Mammary epithelial cell (primary cell): ENCODE results near the gene HOXB2.

Source experiments
- CTCF ChIP-seq, 2 donors: IDR thresholded peaks in 1 of 2; conservative IDR thresholded peaks in 1 of 2; 2 replicates each; pipeline ENCODE4 v1.5.1; 2011 to 2012; ENCODE audit warnings: inconsistent platforms in 2 of 2, low read length in 2 of 2, mild to moderate bottlenecking in 2 of 2, control low read depth in 1 of 2, low read depth in 1 of 2; ENCODE audit not compliant: insufficient read depth in 1 of 2; ENCODE audit errors: extremely low read depth in 1 of 2
- EZH2 ChIP-seq: IDR thresholded peaks from 2 replicates; pipeline ENCODE4 v1.6.1; 2012; ENCODE audit warnings: low read length, inconsistent platforms, borderline replicate concordance

- TF ChIP-seq CTCF (conservative IDR thresholded peaks at IDR 0.05 in 1 of 2, IDR thresholded peaks at IDR 0.05 in 1 of 2; ENCODE audit: extremely low read depth in 1 of 2, insufficient read depth in 1 of 2, low read depth in 1 of 2, low read length in 2 of 2) = no peak
- no peak for TF ChIP-seq EZH2
Observed at GRCh38 chr17:48592057-48592514, 47.2 kb upstream of the HOXB2 start.
